HCT116 (cell line): ENCODE measurements around the gene TMEM185B. TPM values are rescaled to one million over a fixed set of nuclear protein-coding genes. Genes with fewer than 3 reads are reported as not detected.

ENCODE experiments used
- ATAC-seq: fragments of 200-7000 bp; cut with Tn5 transposase; 2 replicates; pipeline ENCODE4 v1.9.1; 2020; ENCODE audit warnings: mild to moderate bottlenecking, moderate library complexity
- BruUV-seq: library from RNA; stranded (reverse); fragments of 400-500 nt; replicated peaks from 2 replicates; lab custom pipeline; 2021; lab: Mats Ljungman, UMichigan
- CTCF ChIA-PET: fragments of 300-600 bp; sonication (Branson Sonifier 250); formaldehyde crosslinking; loops from one replicate; lab custom pipeline; 2021; ENCODE audit warnings: antibody characterized with exemption; lab: Charles Lee
- POLR2A ChIA-PET: fragments of 300-600, 350-600 bp; sonication (Branson Sonifier 250); formaldehyde crosslinking; loops from one replicate; lab custom pipeline; 2021; ENCODE audit warnings: antibody characterized with exemption; lab: Charles Lee
- RAD21 ChIA-PET, 2 experiments: fragments of 300-600 bp; sonication (Branson Sonifier 250); formaldehyde crosslinking; loops; one replicate each; lab custom pipeline; 2023; ENCODE audit warnings: low total read pairs in 2 of 2; ENCODE audit not compliant: uncharacterized antibody in 2 of 2, unreplicated experiment in 2 of 2, low non-redundant PET in 1 of 2; lab: Charles Lee
- DNase-seq: peaks from one replicate; pipeline ENCODE4 v3.0.0-alpha.2; 2010; ENCODE audit warnings: low read depth, low spot score
- H2AFZ ChIP-seq: fragments of 200-600 bp; shearing (Covaris generic), sonication (generic); 2 replicates; pipeline ENCODE4 v1.6.1; 2017; ENCODE audit warnings: low read depth, mixed run types, mixed read lengths, antibody characterized with exemption, low read length; ENCODE audit not compliant: poor library complexity, severe bottlenecking
- H3K27ac ChIP-seq: 2 replicates; pipeline ENCODE4 v1.5.1; 2012; ENCODE audit warnings: low read depth, low read length
- H3K27me3 ChIP-seq: fragments of 200-600 bp; sonication (generic); 2 replicates; pipeline ENCODE4 v1.6.1; 2016; ENCODE audit warnings: mixed run types, low read length, mixed read lengths; ENCODE audit not compliant: insufficient read depth
- H3K36me3 ChIP-seq, 2 experiments: fragments of 200-500 bp in 1 of 2; fragments of 200-600 bp in 1 of 2; sonication (Bioruptor generic) in 1 of 2; sonication (generic) in 1 of 2; 2 replicates each; pipeline versions ENCODE4 v1.5.1 to v1.6.1; 2014 to 2016; ENCODE audit warnings: low read length in 2 of 2, inconsistent platforms in 1 of 2, mixed read lengths in 1 of 2, mixed run types in 1 of 2; ENCODE audit not compliant: insufficient read depth in 2 of 2, control insufficient read depth in 1 of 2
- H3K4me1 ChIP-seq, 2 experiments: fragments of 200-600 bp in 1 of 2; sonication (generic) in 1 of 2; 2 replicates each; pipeline versions ENCODE4 v1.5.1 to v1.6.1; 2012 to 2017; ENCODE audit warnings: low read length in 2 of 2, inconsistent platforms in 1 of 2, mild to moderate bottlenecking in 1 of 2, mixed read lengths in 1 of 2, mixed run types in 1 of 2, moderate library complexity in 1 of 2; ENCODE audit not compliant: insufficient read depth in 2 of 2, control insufficient read depth in 1 of 2
- H3K4me2 ChIP-seq: fragments of 200-600 bp; sonication (generic); 2 replicates; pipeline ENCODE4 v1.6.1; 2017; ENCODE audit warnings: mixed run types, low read length, mixed read lengths
- H3K4me3 ChIP-seq, 2 experiments: fragments of 200-600 bp in 1 of 2; sonication (generic) in 1 of 2; replicated peaks in 1 of 2; 2 replicates each; pipeline ENCODE4 v1.5.1; 2011 to 2016; ENCODE audit warnings: low read length in 2 of 2, control low read depth in 1 of 2, low read depth in 1 of 2, mild to moderate bottlenecking in 1 of 2, mixed read lengths in 1 of 2, mixed run types in 1 of 2
- H3K79me2 ChIP-seq: fragments of 200-600 bp; sonication (generic); 2 replicates; pipeline ENCODE4 v1.6.1; 2017; ENCODE audit warnings: mild to moderate bottlenecking, mixed run types, low read length, moderate library complexity, mixed read lengths; ENCODE audit not compliant: insufficient read depth
- H3K9ac ChIP-seq: fragments of 200-600 bp; sonication (generic); 2 replicates; pipeline ENCODE4 v1.6.1; 2016; ENCODE audit warnings: low read length, mixed read lengths
- H3K9me2 ChIP-seq: fragments of 200-600 bp; sonication (generic), shearing (Covaris generic); 2 replicates; pipeline ENCODE4 v1.6.1; 2017; ENCODE audit warnings: mixed run types, mild to moderate bottlenecking, moderate library complexity; ENCODE audit not compliant: insufficient read depth
- H3K9me3 ChIP-seq, 2 experiments: fragments of 200-500 bp in 1 of 2; fragments of 200-600 bp in 1 of 2; sonication (Bioruptor generic) in 1 of 2; sonication (generic) in 1 of 2; 2 replicates each; pipeline ENCODE4 v1.6.1; 2014 to 2017; ENCODE audit warnings: low read length in 2 of 2, mixed read lengths in 2 of 2, inconsistent platforms in 1 of 2, low read depth in 1 of 2, mild to moderate bottlenecking in 1 of 2, mixed run types in 1 of 2, moderate library complexity in 1 of 2; ENCODE audit not compliant: control insufficient read depth in 1 of 2, insufficient read depth in 1 of 2
- H4K20me1 ChIP-seq: fragments of 200-600 bp; sonication (generic), shearing (Covaris generic); 2 replicates; pipeline ENCODE4 v1.6.1; 2017; ENCODE audit warnings: mixed run types, mild to moderate bottlenecking, moderate library complexity; ENCODE audit not compliant: insufficient read depth
- CBX3 ChIP-seq: IDR thresholded peaks from 2 replicates; pipeline ENCODE4 v1.6.1; 2012; ENCODE audit warnings: low read depth
- CEBPB ChIP-seq: IDR thresholded peaks from 2 replicates; pipeline ENCODE4 v1.6.1; 2012; ENCODE audit warnings: low read depth
- EGR1 ChIP-seq: IDR thresholded peaks from 2 replicates; pipeline ENCODE4 v1.6.1; 2012; ENCODE audit warnings: low read depth
- EZH2phosphoT487 ChIP-seq: fragments of 200-600 bp; IDR thresholded peaks from 2 replicates; pipeline ENCODE4 v1.6.1; 2018; ENCODE audit warnings: antibody characterized with exemption, borderline replicate concordance
- JUND ChIP-seq: IDR thresholded peaks from 2 replicates; pipeline ENCODE4 v1.6.1; 2012
- POLR2A ChIP-seq: IDR thresholded peaks from 2 replicates; pipeline ENCODE4 v1.7.0; 2011; ENCODE audit warnings: borderline replicate concordance; ENCODE audit not compliant: insufficient read depth, insufficient read length; ENCODE audit errors: extremely low read depth
- POLR2AphosphoS5 ChIP-seq: IDR thresholded peaks from 2 replicates; pipeline ENCODE4 v1.6.1; 2011; ENCODE audit warnings: mild to moderate bottlenecking, low read depth, low read length, moderate library complexity
- SIN3A ChIP-seq: IDR thresholded peaks from 2 replicates; pipeline ENCODE4 v1.6.1; 2012; ENCODE audit warnings: low read depth
- SP1 ChIP-seq: IDR thresholded peaks from 2 replicates; pipeline ENCODE4 v1.6.1; 2012; ENCODE audit warnings: low read depth
- SRF ChIP-seq: IDR thresholded peaks from 2 replicates; pipeline ENCODE4 v1.6.1; 2012; ENCODE audit warnings: low read depth
- TCF7L2 ChIP-seq: IDR thresholded peaks from 2 replicates; pipeline ENCODE4 v1.7.0; 2011; ENCODE audit warnings: borderline replicate concordance, inconsistent platforms; ENCODE audit not compliant: insufficient read depth, insufficient read length; ENCODE audit errors: extremely low read depth
- ZFX ChIP-seq: fragments of 450-650 bp; IDR thresholded peaks from 2 replicates; pipeline ENCODE4 v1.6.1; 2017
- ZNF274 ChIP-seq: fragments of 200-500 bp; sonication (Bioruptor generic); IDR thresholded peaks from 2 replicates; pipeline ENCODE4 v1.6.1; 2014; ENCODE audit warnings: mild to moderate bottlenecking, low read depth, low read length, inconsistent platforms
- intact Hi-C: fragments of 100-400 bp; cut with micrococcal nuclease; formaldehyde crosslinking; loops from 2 replicates; pipeline ENCODE4 v1.10.0; 2022
- total RNA-seq: library from RNA; stranded (reverse); gene quantifications from one replicate; pipeline ENCODE4 v1.2.1, GENCODE V29; 2021; ENCODE audit not compliant: unreplicated experiment
- TF ChIP-seq, protein P1 (sequence below): IDR thresholded peaks from 2 replicates; pipeline ENCODE4 v1.6.1; 2011; ENCODE audit warnings: mild to moderate bottlenecking, low read length, moderate library complexity; ENCODE audit not compliant: insufficient replicate concordance; ENCODE audit errors: extremely low read depth
- TF ChIP-seq, protein P2 (sequence below), 3 experiments: fragments of 200-600 bp in 1 of 3; sonication (generic) in 1 of 3; IDR thresholded peaks in 2 of 3; conservative IDR thresholded peaks in 1 of 3; 2 replicates each; pipeline ENCODE4 v1.5.1; 2012 to 2017; ENCODE audit warnings: low read depth in 2 of 3, low read length in 2 of 3, antibody characterized with exemption in 1 of 3, borderline replicate concordance in 1 of 3, control low read depth in 1 of 3, mild to moderate bottlenecking in 1 of 3, mixed read lengths in 1 of 3, mixed run types in 1 of 3, moderate library complexity in 1 of 3; ENCODE audit not compliant: insufficient read depth in 1 of 3
- TF ChIP-seq, protein P3 (sequence below): IDR thresholded peaks from 2 replicates; pipeline ENCODE4 v1.6.1; 2012
- TF ChIP-seq, protein P4 (sequence below): IDR thresholded peaks from 2 replicates; pipeline ENCODE4 v1.6.1; 2012; ENCODE audit warnings: low read depth

Gene TMEM185B
- total RNA-seq, 1 experiment from 2014 or later, result 27.1 TPM

DNA sequence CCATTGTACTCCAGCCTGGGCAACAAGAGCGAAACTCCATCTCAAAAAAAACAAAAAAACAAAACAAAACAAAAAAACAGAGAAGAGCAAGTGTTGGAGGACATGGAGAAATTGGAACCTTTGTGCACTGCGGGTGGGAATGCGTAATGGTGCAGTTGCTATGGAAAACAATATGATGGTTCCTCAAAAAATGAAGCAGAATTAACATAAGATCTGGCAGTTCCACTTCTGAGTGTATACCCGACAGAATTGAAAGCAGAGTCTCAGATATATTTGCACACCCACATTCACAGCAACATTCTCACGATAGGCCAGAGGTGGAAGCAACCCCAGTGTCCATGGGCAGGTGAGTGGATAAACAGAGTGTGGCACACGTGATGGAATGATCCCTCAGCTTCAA is 18.5 kb upstream of the TMEM185B start (continued):
- TF ChIP-seq, protein P1, sequence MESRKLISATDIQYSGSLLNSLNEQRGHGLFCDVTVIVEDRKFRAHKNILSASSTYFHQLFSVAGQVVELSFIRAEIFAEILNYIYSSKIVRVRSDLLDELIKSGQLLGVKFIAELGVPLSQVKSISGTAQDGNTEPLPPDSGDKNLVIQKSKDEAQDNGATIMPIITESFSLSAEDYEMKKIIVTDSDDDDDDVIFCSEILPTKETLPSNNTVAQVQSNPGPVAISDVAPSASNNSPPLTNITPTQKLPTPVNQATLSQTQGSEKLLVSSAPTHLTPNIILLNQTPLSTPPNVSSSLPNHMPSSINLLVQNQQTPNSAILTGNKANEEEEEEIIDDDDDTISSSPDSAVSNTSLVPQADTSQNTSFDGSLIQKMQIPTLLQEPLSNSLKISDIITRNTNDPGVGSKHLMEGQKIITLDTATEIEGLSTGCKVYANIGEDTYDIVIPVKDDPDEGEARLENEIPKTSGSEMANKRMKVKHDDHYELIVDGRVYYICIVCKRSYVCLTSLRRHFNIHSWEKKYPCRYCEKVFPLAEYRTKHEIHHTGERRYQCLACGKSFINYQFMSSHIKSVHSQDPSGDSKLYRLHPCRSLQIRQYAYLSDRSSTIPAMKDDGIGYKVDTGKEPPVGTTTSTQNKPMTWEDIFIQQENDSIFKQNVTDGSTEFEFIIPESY, result no peak
- TF ChIP-seq SRF, result no peak
- no peak for TF ChIP-seq POLR2A
- TF ChIP-seq CEBPB, result no peak
- TF ChIP-seq JUND, result no peak
- no peak for TF ChIP-seq SIN3A
- no peak for TF ChIP-seq POLR2AphosphoS5
- no peak for TF ChIP-seq CBX3
- no peak for TF ChIP-seq ZFX
- TF ChIP-seq, all 23 proteins: peak for 0

DNA sequence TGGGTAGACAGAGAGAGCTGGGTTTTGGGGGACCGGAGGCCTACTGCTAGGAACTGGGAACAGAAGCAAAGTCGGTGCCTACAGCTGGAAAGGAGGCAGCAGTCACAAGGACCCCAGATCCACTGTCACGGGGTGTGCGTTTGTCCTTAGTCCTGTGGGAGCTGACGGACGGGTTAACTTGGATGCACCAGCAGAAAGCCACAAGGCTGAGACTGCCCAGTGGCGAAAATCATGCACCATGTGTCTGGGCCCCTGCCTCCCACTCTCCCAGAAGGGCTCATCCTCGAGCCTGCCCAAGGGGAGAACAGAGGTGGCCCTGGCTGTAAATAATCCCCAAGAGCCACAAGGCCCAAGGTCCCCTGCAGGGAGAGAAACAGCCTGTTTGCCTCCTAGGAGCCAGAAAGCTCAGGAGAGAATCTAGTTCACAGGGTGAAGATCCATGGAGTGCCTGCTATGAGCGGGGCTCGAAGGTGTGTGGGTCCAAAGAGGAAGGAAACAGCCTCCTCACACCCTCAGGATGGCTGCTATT is 17.8 kb upstream of the TMEM185B start:
- Histone ChIP-seq H3K4me2 (peak overlapping the region; percentile 32), H3K9me2 (no peaks in the 10 kb centered on the region), H4K20me1 (no peaks in the 10 kb centered on the region), H3K79me2 (no peaks in the 10 kb centered on the region), H3K27me3 (no peaks in the 10 kb centered on the region), H3K36me3 (no peaks in the 10 kb centered on the region), H3K9me3 (peaks cover 0 to 9% of the 10 kb centered on the region in 2 experiments; a peak in 1 of 4 replicates), H3K4me3 (no peak overlapping the region), H3K27ac (no peak overlapping the region; the same call in 1 of the 2 replicates), H3K4me1 (peaks cover 49 to 88% of the 10 kb centered on the region in 2 experiments), H3K9ac (no peak overlapping the region), H2AFZ (no peak overlapping the region)
- CTCF ChIA-PET, result interaction anchor here (1.4 kb wide), 1 partner anchor 12 kb away, joined by 5 read pairs; the partner anchor contains the start of gene RALB
- DNase-seq (no peak), ATAC-seq (no peak)
- POLR2A ChIA-PET, result interaction anchor here (0.6 to 1.3 kb wide), 3 partner anchors 11 to 548 kb away, joined by 3 to 4 read pairs (median 3); partner anchors contain the start of genes RALB and TMEM185B
- intact Hi-C loops, result no loop called here
- no TSS peak for BruUV-seq
- RAD21 ChIA-PET, result no interaction called here
- TF ChIP-seq TCF7L2 (no peak), EZH2phosphoT487 (no peak), JUND (no peak), POLR2AphosphoS5 (no peak), EGR1 (no peak), SRF (no peak), CBX3 (no peak), ZFX (no peak), ZNF274 (no peak), SP1 (no peak), SIN3A (no peak)
- TF ChIP-seq, protein P2, sequence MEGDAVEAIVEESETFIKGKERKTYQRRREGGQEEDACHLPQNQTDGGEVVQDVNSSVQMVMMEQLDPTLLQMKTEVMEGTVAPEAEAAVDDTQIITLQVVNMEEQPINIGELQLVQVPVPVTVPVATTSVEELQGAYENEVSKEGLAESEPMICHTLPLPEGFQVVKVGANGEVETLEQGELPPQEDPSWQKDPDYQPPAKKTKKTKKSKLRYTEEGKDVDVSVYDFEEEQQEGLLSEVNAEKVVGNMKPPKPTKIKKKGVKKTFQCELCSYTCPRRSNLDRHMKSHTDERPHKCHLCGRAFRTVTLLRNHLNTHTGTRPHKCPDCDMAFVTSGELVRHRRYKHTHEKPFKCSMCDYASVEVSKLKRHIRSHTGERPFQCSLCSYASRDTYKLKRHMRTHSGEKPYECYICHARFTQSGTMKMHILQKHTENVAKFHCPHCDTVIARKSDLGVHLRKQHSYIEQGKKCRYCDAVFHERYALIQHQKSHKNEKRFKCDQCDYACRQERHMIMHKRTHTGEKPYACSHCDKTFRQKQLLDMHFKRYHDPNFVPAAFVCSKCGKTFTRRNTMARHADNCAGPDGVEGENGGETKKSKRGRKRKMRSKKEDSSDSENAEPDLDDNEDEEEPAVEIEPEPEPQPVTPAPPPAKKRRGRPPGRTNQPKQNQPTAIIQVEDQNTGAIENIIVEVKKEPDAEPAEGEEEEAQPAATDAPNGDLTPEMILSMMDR (IDR thresholded peaks at IDR 0.05 in 2 of 3, conservative IDR thresholded peaks at IDR 0.05 in 1 of 3; ENCODE audit: borderline replicate concordance in 1 of 3, insufficient read depth in 1 of 3, low read depth in 2 of 3, low read length in 2 of 3), result no peak
- TF ChIP-seq, protein P3, sequence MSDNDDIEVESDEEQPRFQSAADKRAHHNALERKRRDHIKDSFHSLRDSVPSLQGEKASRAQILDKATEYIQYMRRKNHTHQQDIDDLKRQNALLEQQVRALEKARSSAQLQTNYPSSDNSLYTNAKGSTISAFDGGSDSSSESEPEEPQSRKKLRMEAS, result no peak
- TF ChIP-seq, protein P4, sequence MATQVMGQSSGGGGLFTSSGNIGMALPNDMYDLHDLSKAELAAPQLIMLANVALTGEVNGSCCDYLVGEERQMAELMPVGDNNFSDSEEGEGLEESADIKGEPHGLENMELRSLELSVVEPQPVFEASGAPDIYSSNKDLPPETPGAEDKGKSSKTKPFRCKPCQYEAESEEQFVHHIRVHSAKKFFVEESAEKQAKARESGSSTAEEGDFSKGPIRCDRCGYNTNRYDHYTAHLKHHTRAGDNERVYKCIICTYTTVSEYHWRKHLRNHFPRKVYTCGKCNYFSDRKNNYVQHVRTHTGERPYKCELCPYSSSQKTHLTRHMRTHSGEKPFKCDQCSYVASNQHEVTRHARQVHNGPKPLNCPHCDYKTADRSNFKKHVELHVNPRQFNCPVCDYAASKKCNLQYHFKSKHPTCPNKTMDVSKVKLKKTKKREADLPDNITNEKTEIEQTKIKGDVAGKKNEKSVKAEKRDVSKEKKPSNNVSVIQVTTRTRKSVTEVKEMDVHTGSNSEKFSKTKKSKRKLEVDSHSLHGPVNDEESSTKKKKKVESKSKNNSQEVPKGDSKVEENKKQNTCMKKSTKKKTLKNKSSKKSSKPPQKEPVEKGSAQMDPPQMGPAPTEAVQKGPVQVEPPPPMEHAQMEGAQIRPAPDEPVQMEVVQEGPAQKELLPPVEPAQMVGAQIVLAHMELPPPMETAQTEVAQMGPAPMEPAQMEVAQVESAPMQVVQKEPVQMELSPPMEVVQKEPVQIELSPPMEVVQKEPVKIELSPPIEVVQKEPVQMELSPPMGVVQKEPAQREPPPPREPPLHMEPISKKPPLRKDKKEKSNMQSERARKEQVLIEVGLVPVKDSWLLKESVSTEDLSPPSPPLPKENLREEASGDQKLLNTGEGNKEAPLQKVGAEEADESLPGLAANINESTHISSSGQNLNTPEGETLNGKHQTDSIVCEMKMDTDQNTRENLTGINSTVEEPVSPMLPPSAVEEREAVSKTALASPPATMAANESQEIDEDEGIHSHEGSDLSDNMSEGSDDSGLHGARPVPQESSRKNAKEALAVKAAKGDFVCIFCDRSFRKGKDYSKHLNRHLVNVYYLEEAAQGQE, result no peak
